ELR (cell line): ENCODE measurements around the gene NCKAP5.
A peak's percentile ranks its signal among the peaks of the same experiment; 100 is the strongest.

Source experiments
- DNase-seq: peaks from one replicate; pipeline ENCODE4 v3.0.0-alpha.2; 2015; ENCODE audit warnings: low read depth

NCKAP5 gene

GRCh38 chr2:133380991-133381390, 187.3 kb downstream of the NCKAP5 start:
- DNase-seq = no peak

- peak; percentile 8 for DNase-seq
Measured at GRCh38 chr2:133378928-133379549, 189.2 kb downstream of the NCKAP5 start.

GRCh38 chr2:133378386-133378785, 189.9 kb downstream of the NCKAP5 start:
- DNase-seq = no peak

- no peak for DNase-seq
Measured at GRCh38 chr2:133377599-133377998, 190.7 kb downstream of the NCKAP5 start.

GRCh38 chr2:133377021-133377481, 191.2 kb downstream of the NCKAP5 start:
- peak; percentile 41 for DNase-seq

GRCh38 chr2:133374781-133375180, 193.5 kb downstream of the NCKAP5 start:
- DNase-seq = no peak

- DNase-seq = no peak
Measured at GRCh38 chr2:133371286-133371685, 197.0 kb downstream of the NCKAP5 start.

GRCh38 chr2:133369901-133370658, 198.2 kb downstream of the NCKAP5 start:
- DNase-seq = no peak

- peak; percentile 45 for DNase-seq
Measured at GRCh38 chr2:133365117-133365516, 203.1 kb downstream of the NCKAP5 start.

- no peak for DNase-seq
Measured at GRCh38 chr2:133364636-133365035, 203.6 kb downstream of the NCKAP5 start.

GRCh38 chr2:133363884-133364283, 204.4 kb downstream of the NCKAP5 start:
- no peak for DNase-seq

- peak; percentile 81 for DNase-seq
Measured at GRCh38 chr2:133362061-133362476, 206.2 kb downstream of the NCKAP5 start.

GRCh38 chr2:133360882-133361281, 207.4 kb downstream of the NCKAP5 start:
- DNase-seq = peak; percentile 8

GRCh38 chr2:133360190-133360589, 208.1 kb downstream of the NCKAP5 start:
- DNase-seq = no peak

GRCh38 chr2:133352719-133353118, 215.5 kb downstream of the NCKAP5 start:
- DNase-seq = no peak

- DNase-seq = peak; percentile 67
Measured at GRCh38 chr2:133346654-133347053, 221.6 kb downstream of the NCKAP5 start.

- peak; percentile 8 for DNase-seq
Measured at GRCh38 chr2:133345638-133346037, 222.6 kb downstream of the NCKAP5 start.

GRCh38 chr2:133344849-133345248, 223.4 kb downstream of the NCKAP5 start:
- DNase-seq = no peak

- no peak for DNase-seq
Measured at GRCh38 chr2:133343018-133343352, 225.3 kb downstream of the NCKAP5 start.

- DNase-seq = no peak
Measured at GRCh38 chr2:133342286-133343017, 225.8 kb downstream of the NCKAP5 start.

GRCh38 chr2:133341575-133341974, 226.7 kb downstream of the NCKAP5 start:
- DNase-seq = no peak

- DNase-seq = peak; percentile 72
Measured at GRCh38 chr2:133338224-133338623, 230.0 kb downstream of the NCKAP5 start.

GRCh38 chr2:133334923-133335322, 233.3 kb downstream of the NCKAP5 start:
- DNase-seq = no peak
